GM19468 (cell line): ENCODE measurements around the gene KSR2.

Experiments used
- ATAC-seq: cut with Tn5 transposase; IDR thresholded peaks from one replicate; pipeline ENCODE4 v1.9.1; 2021; ENCODE audit warnings: mild to moderate bottlenecking, moderate library complexity, moderate number of reproducible peaks; ENCODE audit not compliant: unreplicated experiment; ENCODE audit errors: extremely low read depth

KSR2 gene

GRCh38 chr12:117563706-117564105, 405.1 kb downstream of the KSR2 start:
- ATAC-seq, result no peak

DNA sequence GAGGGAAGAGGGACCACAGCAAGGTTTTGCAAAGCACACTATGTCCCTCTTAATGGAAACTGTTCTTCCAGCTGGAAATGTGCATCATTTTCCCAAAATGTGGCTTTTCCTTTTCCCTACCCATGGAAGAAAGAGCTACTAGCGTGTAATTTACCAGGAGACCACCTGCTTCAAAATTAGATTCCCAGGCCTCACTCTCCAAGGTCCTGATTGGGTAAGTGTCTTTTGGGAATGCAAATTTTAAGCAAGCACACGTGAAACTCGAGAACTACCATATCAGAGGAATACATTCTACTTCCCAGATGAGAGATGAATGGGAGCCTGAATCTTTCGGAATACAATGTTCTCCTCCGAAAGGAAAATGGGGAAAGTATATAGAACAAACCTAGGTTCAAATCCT, 405.8 kb downstream of the KSR2 start:
- no peak for ATAC-seq

DNA sequence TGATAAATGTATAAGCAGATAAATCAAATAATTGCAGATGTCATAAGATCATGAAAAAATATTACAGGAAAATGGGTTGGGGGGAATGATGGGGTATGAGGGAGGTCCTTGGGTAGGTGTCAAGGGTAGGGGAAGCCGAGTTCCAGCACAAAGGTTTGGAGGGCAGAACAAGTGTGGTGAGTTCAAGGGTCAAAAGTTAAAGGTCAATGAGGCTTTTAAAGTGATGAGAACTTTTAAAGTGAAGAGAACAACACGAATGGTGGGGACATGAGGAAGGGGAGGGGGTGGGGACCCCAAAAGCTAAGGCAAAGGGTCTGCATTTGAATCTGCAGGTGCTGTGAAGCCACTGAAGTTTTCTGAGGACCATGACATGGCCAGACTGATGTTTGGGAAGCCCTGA, 406.8 kb downstream of the KSR2 start:
- ATAC-seq, result no peak

DNA sequence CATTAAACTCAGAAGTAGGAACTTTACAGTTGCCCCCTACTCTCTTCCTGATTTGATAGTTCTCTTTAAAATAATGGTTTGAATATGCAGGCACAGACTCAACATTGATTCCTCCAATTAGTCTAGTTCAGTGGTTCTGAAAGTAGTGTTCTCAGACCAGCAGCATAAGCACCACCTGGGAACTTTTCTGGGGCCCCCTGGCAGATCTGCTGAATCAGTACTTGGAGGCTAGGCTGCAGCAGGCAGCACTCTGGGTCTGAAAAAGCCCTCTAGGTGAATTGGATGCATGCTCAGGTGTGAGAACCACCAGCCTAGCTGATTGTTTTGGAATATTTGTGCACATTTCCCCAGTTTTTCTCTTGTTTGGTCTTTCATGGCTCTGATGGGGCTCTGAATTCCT, 408.8 kb downstream of the KSR2 start:
- no peak for ATAC-seq

GRCh38 chr12:117555889-117556288, 412.9 kb downstream of the KSR2 start:
- no peak for ATAC-seq

GRCh38 chr12:117552971-117553370, 415.8 kb downstream of the KSR2 start:
- no peak for ATAC-seq

GRCh38 chr12:117551665-117552064, 417.1 kb downstream of the KSR2 start:
- no peak for ATAC-seq

- no peak for ATAC-seq
Observed at GRCh38 chr12:117547209-117547608, 421.6 kb downstream of the KSR2 start.

DNA sequence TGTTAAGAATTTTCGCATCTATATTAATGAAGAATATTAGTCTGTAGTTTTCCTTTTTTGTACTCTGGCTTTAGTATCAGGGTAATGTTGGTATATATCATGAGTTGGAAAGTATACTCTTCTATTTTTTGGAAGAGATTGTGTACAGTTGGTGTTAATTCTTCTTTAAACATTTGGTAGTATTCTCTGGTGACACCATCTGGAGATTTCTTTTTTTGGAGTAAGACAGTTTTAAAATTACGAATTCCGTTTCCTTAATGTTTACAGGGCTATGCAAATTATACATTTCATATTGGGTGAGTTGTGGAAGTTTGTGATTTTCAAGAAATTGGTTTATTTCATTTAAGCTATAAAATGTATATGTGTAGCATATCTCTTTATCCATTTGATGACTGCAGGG, 423.6 kb downstream of the KSR2 start:
- ATAC-seq, result no peak

DNA sequence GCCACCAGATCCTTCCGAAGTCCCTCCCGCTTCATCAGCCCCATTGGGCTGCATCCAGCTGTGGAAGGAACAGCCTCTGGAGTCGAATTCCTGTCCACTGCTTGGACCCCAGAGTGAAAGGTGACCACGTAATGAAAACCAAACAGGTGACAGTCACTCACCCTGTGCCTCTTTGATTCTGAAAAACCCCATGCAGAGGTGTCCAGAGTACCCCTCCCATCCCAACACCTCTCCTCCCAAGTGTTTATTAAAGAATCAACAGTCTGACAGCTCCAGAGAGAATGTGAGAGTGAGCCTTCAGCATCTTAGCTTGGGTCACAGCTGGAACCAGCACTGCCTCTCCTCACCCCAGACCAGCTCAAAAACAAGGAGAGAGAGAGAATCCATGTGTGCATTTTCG, 428.8 kb downstream of the KSR2 start:
- ATAC-seq, result no peak

DNA sequence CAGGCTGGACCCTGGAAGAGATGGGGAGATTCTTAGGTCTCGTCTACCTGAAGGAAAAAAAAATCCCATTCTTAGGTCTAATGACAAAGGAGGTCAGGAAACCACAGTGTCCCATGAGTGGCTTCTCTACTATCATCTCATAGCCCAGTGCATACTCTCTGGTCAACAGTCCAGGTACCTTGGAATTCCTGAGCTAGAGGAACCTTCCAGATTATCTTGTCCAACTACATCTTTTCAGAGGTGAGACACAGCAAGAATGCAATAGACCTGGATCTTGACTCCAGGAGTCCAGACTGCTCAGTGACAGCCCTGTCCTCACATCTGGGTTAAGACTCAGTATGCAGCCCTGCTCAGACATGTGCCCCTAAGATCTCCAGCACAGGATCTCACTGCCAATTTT, 429.9 kb downstream of the KSR2 start:
- no peak for ATAC-seq

- ATAC-seq, result no peak
Observed at GRCh38 chr12:117538032-117538690, 430.6 kb downstream of the KSR2 start.

GRCh38 chr12:117533687-117534086, 435.1 kb downstream of the KSR2 start:
- no peak for ATAC-seq

DNA sequence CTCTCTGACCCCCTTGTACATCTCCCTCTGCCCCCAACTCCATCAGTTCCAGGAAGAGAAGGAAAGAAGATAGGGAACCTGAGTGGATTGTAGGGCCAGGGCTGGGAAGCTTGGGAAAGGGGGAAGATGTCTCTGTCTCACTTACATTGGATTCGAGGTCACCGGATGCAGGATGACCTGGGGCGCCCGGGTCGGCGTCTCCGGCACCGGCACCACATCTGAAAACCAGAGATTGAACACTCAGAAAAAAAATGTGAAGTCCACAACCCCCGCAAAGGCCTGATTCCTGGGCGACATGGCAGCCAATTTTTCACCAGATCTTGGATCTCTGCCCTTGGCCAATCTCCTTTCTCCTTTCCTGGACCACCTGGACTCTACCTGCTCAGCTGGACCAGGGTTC, 438.0 kb downstream of the KSR2 start:
- ATAC-seq, result no peak

- no peak for ATAC-seq
Observed at GRCh38 chr12:117528538-117528937, 440.3 kb downstream of the KSR2 start.

- ATAC-seq, result no peak
Observed at GRCh38 chr12:117527479-117527855, 441.3 kb downstream of the KSR2 start.

- ATAC-seq, result no peak
Observed at GRCh38 chr12:117526757-117527478, 441.9 kb downstream of the KSR2 start.

DNA sequence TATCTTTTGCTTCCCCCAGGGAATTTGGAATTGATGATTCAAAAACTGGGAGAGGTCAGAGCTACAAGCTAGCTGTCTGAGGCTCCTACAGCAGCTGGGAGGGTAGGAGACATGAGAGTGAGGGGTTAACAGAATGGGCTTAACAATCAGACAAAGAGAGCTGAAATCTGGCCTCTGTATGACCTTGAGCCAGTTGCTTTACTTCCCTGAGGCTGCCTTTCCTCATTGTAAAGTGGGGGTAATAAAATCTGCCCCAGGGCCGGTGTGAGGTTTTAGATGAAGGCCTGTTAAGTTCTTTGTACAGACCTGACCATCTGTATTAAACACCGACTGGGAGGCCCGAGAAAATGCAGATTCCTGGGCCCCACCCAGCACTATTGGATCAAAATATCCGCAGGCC, 443.0 kb downstream of the KSR2 start:
- ATAC-seq, result no peak

DNA sequence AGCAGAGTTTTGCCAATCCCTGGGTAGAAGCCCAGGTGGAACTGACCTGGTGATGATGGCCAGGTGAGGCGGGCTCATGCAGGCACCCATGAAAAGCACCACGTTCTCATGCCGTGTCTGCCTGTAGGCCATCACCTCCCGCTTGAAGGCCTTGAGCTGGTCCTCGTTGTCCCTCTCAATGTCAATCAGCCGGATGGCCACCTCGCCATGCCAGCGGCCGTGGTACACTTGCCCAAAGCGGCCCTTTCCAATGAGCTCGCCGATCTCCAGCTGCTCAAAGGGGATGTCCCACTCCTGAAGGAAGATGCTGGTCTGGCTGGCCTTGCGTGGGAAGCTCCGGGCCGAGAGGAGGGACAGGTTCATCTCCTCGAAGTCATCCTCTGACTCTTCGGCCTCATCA, 444.0 kb downstream of the KSR2 start:
- ATAC-seq, result no peak

DNA sequence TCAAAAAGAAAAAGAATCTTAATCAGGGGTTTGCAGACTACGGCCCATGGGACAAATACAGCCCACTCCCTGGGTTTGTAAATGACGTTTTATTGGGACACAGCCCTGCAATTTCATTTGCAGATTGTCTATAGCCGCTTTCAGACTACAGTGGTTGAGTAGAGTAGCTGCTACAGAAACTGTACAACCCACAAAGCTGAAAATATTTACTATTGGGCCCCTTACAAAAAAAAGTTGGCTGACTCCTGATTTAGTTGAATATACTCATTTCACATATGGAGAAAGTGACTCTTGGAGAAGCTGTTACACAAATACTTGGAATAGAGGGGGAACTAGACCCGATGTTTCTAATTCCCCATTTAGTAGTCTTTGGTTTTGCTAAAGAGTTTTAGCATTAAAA, 444.8 kb downstream of the KSR2 start:
- no peak for ATAC-seq

- no peak for ATAC-seq
Observed at GRCh38 chr12:117522559-117522958, 446.2 kb downstream of the KSR2 start.

GRCh38 chr12:117521867-117522266, 446.9 kb downstream of the KSR2 start:
- no peak for ATAC-seq
